Measurements from ENCODE around the gene TEX22. TPM values are rescaled to one million over a fixed set of nuclear protein-coding genes. Genes with fewer than 3 reads are reported as not detected.
A peak's percentile ranks its signal among the peaks of the same experiment; 100 is the strongest.

TEX22 gene
- total RNA-seq, 4 donors from 2014 or later, result 0.41 TPM; not detected in 3

DNA sequence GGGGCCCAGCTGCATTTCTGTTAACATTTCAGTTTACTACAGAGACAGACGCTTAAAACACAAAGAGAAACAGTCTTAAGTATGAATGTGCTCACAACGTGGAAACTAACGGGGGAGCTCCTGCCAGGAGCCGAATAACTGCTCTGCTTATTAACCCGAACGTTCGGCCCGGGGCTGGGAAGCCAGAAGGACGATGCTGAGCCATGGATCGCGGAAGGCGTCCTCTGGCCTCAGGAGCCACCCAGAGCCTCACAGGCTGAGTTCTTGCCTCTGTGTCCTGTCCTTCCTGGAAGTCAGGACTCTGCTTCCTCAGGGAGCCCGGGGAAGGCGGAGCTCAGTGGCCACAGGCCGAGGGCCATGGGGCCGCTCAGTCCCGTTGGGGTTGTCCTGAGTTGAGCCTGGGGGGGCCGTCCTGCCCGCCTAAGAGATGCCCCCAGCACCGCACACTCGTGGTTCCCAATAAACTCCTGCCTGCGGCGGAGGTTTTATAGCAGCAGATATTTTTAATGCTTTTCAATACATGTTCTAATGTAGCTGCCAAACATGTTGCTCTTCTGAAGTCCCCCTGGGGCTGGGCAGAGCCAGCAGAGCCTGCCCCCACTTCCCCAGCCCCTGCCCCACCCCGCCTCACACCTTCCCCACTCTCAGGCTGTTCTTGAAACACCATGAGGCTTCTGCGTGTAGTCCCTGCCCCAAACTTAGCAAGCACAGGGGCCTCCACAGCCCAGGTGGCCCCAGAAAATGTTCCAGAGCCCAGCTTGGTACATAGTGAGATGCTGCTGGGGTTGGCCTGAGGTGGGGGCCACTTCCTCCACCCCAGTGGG lies 3.4 kb upstream of the TEX22 start:
- Histone ChIP-seq H3K4me1 (peaks cover 11 to 17% (median 15%) of the 10 kb centered on the region in 4 donors), H3K9me3 (no peaks in the 10 kb centered on the region), H3K4me3 (no peak overlapping the region), H3K36me3 (no peaks in the 10 kb centered on the region), H3K27ac (no peak overlapping the region), H3K27me3 (no peaks in the 10 kb centered on the region)
- intact Hi-C loops (cut with DNase I; ENCODE audit: low total_unique reads), result no loop called here
- TF ChIP-seq EP300 (IDR thresholded peaks at IDR 0.05; ENCODE audit: low read depth) (no peak), POLR2AphosphoS5 (IDR thresholded peaks at IDR 0.05) (no peak), POLR2A (IDR thresholded peaks at IDR 0.05) (no peak)
- TF ChIP-seq, protein P1, sequence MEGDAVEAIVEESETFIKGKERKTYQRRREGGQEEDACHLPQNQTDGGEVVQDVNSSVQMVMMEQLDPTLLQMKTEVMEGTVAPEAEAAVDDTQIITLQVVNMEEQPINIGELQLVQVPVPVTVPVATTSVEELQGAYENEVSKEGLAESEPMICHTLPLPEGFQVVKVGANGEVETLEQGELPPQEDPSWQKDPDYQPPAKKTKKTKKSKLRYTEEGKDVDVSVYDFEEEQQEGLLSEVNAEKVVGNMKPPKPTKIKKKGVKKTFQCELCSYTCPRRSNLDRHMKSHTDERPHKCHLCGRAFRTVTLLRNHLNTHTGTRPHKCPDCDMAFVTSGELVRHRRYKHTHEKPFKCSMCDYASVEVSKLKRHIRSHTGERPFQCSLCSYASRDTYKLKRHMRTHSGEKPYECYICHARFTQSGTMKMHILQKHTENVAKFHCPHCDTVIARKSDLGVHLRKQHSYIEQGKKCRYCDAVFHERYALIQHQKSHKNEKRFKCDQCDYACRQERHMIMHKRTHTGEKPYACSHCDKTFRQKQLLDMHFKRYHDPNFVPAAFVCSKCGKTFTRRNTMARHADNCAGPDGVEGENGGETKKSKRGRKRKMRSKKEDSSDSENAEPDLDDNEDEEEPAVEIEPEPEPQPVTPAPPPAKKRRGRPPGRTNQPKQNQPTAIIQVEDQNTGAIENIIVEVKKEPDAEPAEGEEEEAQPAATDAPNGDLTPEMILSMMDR (IDR thresholded peaks at IDR 0.05), result no peak
- DNase-seq, result no peak
- WGBS, 2 donors (ENCODE audit: low coverage in 1 of 2), result 60 to 79% methylated on average over 2 to 23 of the region's 25 CpGs
- in situ Hi-C loops (cut with MboI; ENCODE audit: low pct_ligation_motif_present in 1 of 4, low pct_unique_long_range_greater_than_20kb in 1 of 4, low sequenced_read_pairs in 3 of 4), result no loop called here

DNA sequence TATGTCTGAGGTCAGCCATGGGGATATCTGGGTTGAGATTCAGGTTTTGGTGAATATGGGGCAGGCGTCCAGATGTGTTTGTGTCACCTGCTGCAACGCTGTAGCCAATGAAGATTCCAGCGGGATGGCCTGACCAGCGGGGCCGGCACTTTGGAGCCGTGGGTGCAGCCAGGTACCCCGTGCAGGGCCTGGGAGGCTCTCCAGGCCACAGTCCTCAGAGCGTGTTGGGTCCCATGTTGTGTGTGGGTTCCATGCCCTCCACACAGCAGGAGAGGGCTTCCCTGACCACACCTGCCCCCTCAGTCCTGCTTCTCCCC lies 2.8 kb upstream of the TEX22 start:
- Histone ChIP-seq H3K27ac (no peak overlapping the region), H3K27me3 (no peaks in the 10 kb centered on the region), H3K4me3 (no peak overlapping the region), H3K9me3 (no peaks in the 10 kb centered on the region), H3K36me3 (no peaks in the 10 kb centered on the region), H3K4me1 (peaks cover 11 to 17% (median 15%) of the 10 kb centered on the region in 4 donors)
- 93% methylated on average over 8 of the region's 8 CpGs; no CpG with 5 or more reads in 1 of the 2 donors for WGBS, 2 donors (ENCODE audit: low coverage in 1 of 2)
- in situ Hi-C loops (cut with MboI; ENCODE audit: low pct_ligation_motif_present in 1 of 4, low pct_unique_long_range_greater_than_20kb in 1 of 4, low sequenced_read_pairs in 3 of 4), result no loop called here
- TF ChIP-seq POLR2A (IDR thresholded peaks at IDR 0.05) (no peak), POLR2AphosphoS5 (IDR thresholded peaks at IDR 0.05) (no peak), EP300 (IDR thresholded peaks at IDR 0.05; ENCODE audit: low read depth) (no peak)
- TF ChIP-seq, protein P1 (IDR thresholded peaks at IDR 0.05), result no peak
- DNase-seq, result no peak
- intact Hi-C loops (cut with DNase I; ENCODE audit: low total_unique reads), result no loop called here

DNA sequence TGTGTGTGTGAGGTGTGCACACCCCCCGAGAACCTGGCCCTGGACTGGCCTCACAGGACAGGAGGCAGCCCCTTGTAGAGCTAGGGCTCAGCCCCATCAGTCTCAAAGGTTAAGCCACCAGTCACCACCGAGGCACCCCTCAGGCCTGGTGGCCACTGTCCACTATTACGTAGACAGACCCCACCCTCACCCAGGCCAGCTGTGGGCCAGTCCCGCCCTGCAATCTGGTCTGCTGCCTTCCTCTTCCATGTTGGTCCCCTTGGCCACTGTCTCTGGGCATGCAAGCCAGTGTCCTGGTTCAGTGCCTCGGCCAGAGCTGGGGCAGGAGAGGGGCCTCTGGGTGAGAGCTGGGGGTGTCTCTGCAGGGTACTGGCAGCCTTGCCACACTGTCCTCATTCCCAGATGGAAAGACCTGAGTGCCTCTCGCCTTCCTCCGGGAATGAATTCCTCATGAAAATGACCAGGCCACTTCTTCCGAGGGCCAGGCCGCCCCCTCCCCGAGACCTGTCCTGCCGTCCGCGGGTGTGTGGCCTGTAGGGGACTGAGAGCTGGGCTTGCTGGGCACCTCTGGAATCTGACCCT lies 897 bp upstream of the TEX22 start:
- H3K4me3 ChIP-seq, result peak overlapping the region in 3 of 4 donors; percentile 62 to 70 (median 62)
- intact Hi-C loops (cut with DNase I; ENCODE audit: low total_unique reads) (no loop called here), in situ Hi-C loops (cut with MboI; ENCODE audit: low pct_ligation_motif_present in 1 of 4, low pct_unique_long_range_greater_than_20kb in 1 of 4, low sequenced_read_pairs in 3 of 4) (no loop called here)
- peak overlapping the region; percentile 84 to 91 (median 87) for H3K27ac ChIP-seq
- 90% methylated on average over 9 of the region's 13 CpGs; no CpG with 5 or more reads in 1 of the 2 donors for WGBS, 2 donors (ENCODE audit: low coverage in 1 of 2)
- TF ChIP-seq EP300 (IDR thresholded peaks at IDR 0.05; ENCODE audit: low read depth), result no peak
- TF ChIP-seq, protein P1 (IDR thresholded peaks at IDR 0.05), result peak in 1 of 5 experiments; percentile 20
- DNase-seq, result no peak
- H3K9me3 ChIP-seq, result no peaks in the 10 kb centered on the region
- peaks cover 11 to 17% (median 15%) of the 10 kb centered on the region in 4 donors for H3K4me1 ChIP-seq
- H3K27me3 ChIP-seq, result no peaks in the 10 kb centered on the region
- peaks cover 0 to 6% (median 2%) of the 10 kb centered on the region in 4 donors for H3K36me3 ChIP-seq

DNA sequence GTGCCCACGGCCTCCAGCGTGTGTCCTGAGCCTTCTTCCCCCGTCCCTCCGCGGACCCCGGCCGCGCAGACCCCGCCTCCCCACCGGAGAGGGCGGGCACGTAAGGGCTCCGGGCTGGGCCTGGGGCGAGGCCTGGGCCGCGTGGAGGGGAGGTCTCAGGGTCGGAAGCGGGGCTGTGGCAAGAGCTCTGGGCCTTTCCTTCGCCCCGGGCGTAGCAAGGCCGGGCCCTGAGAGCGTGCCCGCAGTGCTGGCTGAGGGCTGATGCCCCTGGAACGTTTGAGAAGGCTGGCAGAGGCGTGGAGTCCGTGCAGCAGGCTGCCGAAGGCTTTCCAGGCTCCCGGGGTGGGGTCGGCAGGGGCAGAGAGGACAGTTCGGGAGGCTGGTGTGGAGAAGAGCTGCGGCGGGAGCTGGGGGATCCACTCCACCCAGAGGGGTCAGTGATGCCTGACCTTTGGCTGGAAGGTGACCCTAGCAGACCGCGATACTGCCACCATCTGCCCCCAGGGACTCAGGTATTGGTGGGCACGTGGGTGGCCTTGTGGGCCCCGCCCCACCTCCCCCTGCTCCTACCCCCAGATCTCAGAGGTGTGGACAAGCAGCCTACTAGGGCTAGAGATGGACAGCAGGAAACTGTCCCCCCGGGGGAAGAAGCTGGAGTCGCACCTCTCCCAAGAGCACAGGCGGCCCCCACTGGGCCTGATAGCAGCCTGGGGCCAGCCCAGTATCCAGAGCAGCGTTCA lies 558 bp downstream of the TEX22 start:
- Histone ChIP-seq H3K36me3 (peaks cover 0 to 6% (median 2%) of the 10 kb centered on the region in 4 donors), H3K4me3 (peak overlapping the region; percentile 62 to 76 (median 66)), H3K27me3 (no peaks in the 10 kb centered on the region), H3K27ac (peak overlapping the region; percentile 84 to 91 (median 87)), H3K9me3 (no peaks in the 10 kb centered on the region), H3K4me1 (peaks cover 11 to 17% (median 15%) of the 10 kb centered on the region in 4 donors)
- intact Hi-C loops (cut with DNase I; ENCODE audit: low total_unique reads) (no loop called here), in situ Hi-C loops (cut with MboI; ENCODE audit: low pct_ligation_motif_present in 1 of 4, low pct_unique_long_range_greater_than_20kb in 1 of 4, low sequenced_read_pairs in 3 of 4) (no loop called here)
- WGBS, 2 donors (ENCODE audit: low coverage in 1 of 2), result 20% methylated on average over 28 of the region's 41 CpGs; no CpG with 5 or more reads in 1 of the 2 donors
- TF ChIP-seq POLR2A (IDR thresholded peaks at IDR 0.05) (no peak), POLR2AphosphoS5 (IDR thresholded peaks at IDR 0.05) (no peak), EP300 (IDR thresholded peaks at IDR 0.05; ENCODE audit: low read depth) (no peak)
- TF ChIP-seq, protein P1 (IDR thresholded peaks at IDR 0.05), result no peak
- DNase-seq, result no peak
